WTC11 (cell line): ENCODE measurements around the gene MAMLD1. TPM values are rescaled to one million over a fixed set of nuclear protein-coding genes. Genes with fewer than 3 reads are reported as not detected.

ENCODE experiments used
- ATAC-seq: fragments of 200-7000 bp; cut with Tn5 transposase; 2 replicates; pipeline ENCODE4 v1.10.0; 2021; ENCODE audit warnings: mild to moderate bottlenecking, moderate library complexity
- CTCF ChIA-PET: fragments of 300-600 bp; sonication (Branson Sonifier 250); formaldehyde crosslinking; loops from one replicate; lab custom pipeline; 2021; ENCODE audit warnings: antibody characterized with exemption; lab: Charles Lee
- POLR2A ChIA-PET: fragments of 350-600 bp; sonication (Branson Sonifier 250); formaldehyde crosslinking; loops from one replicate; lab custom pipeline; 2021; ENCODE audit warnings: antibody characterized with exemption; lab: Charles Lee
- DNase-seq: peaks from one replicate; pipeline ENCODE4 v3.0.0; 2021; ENCODE audit warnings: low spot score
- H3K27ac Mint-ChIP-seq: 2 replicates; pipeline ENCODE4 v1.8.0; 2021; ENCODE audit warnings: mixed read lengths
- H3K27me3 Mint-ChIP-seq: 2 replicates; pipeline ENCODE4 v1.8.0; 2021; ENCODE audit warnings: low read depth, mild to moderate bottlenecking, moderate library complexity, mixed read lengths
- H3K36me3 Mint-ChIP-seq: 2 replicates; pipeline ENCODE4 v1.8.0; 2021; ENCODE audit warnings: mixed read lengths
- H3K4me1 Mint-ChIP-seq: 2 replicates; pipeline ENCODE4 v1.8.0; 2022; ENCODE audit warnings: mixed read lengths
- H3K4me3 Mint-ChIP-seq: 2 replicates; pipeline ENCODE4 v1.8.0; 2021; ENCODE audit warnings: mild to moderate bottlenecking, moderate library complexity, mixed read lengths
- H3K9me3 Mint-ChIP-seq: 2 replicates; pipeline ENCODE4 v1.8.0; 2021; ENCODE audit warnings: mixed read lengths
- ARID4B ChIP-seq: sonication (generic); formaldehyde crosslinking; IDR thresholded peaks from 2 replicates; pipeline ENCODE4 v1.8.0; 2023; ENCODE audit warnings: missing genetic modification reagents, mild to moderate bottlenecking, borderline replicate concordance
- CBFB ChIP-seq: sonication (generic); formaldehyde crosslinking; IDR thresholded peaks from 2 replicates; pipeline ENCODE4 v1.8.1; 2022; ENCODE audit warnings: mild to moderate bottlenecking, low read depth, missing genetic modification reagents
- CDX4 ChIP-seq: fragments of 250-450 bp; sonication (Bioruptor Pico); IDR thresholded peaks from 2 replicates; pipeline ENCODE4 v1.9.0; 2021; ENCODE audit warnings: moderate library complexity, mild to moderate bottlenecking, inconsistent platforms, borderline replicate concordance
- E2F1 ChIP-seq: sonication (generic); formaldehyde crosslinking; IDR thresholded peaks from 2 replicates; pipeline ENCODE4 v1.8.0; 2022; ENCODE audit warnings: mild to moderate bottlenecking, missing genetic modification reagents
- EMX1 ChIP-seq: fragments of 250-450 bp; sonication (Bioruptor Pico); IDR thresholded peaks from 2 replicates; pipeline ENCODE4 v1.8.0; 2021; ENCODE audit warnings: mild to moderate bottlenecking
- FOXP1 ChIP-seq: sonication (generic); formaldehyde crosslinking; IDR thresholded peaks from 2 replicates; pipeline ENCODE4 v1.8.0; 2022; ENCODE audit warnings: missing genetic modification reagents, mild to moderate bottlenecking, moderate library complexity, borderline replicate concordance
- IRF2 ChIP-seq: sonication (generic); formaldehyde crosslinking; IDR thresholded peaks from 2 replicates; pipeline ENCODE4 v1.8.0; 2022; ENCODE audit warnings: low read depth, missing genetic modification reagents, borderline replicate concordance
- JAZF1 ChIP-seq: fragments of 250-450 bp; sonication (Bioruptor Pico); IDR thresholded peaks from 2 replicates; pipeline ENCODE4 v1.9.0; 2021; ENCODE audit warnings: moderate library complexity, mild to moderate bottlenecking, inconsistent platforms
- MXD4 ChIP-seq: fragments of 250-450 bp; sonication (Bioruptor Pico); IDR thresholded peaks from 2 replicates; pipeline ENCODE4 v1.8.0; 2021; ENCODE audit warnings: mild to moderate bottlenecking, moderate library complexity, borderline replicate concordance
- MYBL2 ChIP-seq: sonication (generic); formaldehyde crosslinking; IDR thresholded peaks from 2 replicates; pipeline ENCODE4 v1.8.1; 2023; ENCODE audit warnings: mild to moderate bottlenecking, moderate library complexity, missing genetic modification reagents
- NFYB ChIP-seq: sonication (generic); formaldehyde crosslinking; conservative IDR thresholded peaks from 2 replicates; pipeline ENCODE4 v1.8.0; 2022; ENCODE audit warnings: low read depth, missing genetic modification reagents
- NR3C1 ChIP-seq: sonication (generic); formaldehyde crosslinking; conservative IDR thresholded peaks from 2 replicates; pipeline ENCODE4 v1.8.1; 2023; ENCODE audit warnings: low read depth, mild to moderate bottlenecking, missing genetic modification reagents
- RELA ChIP-seq: sonication (generic); formaldehyde crosslinking; IDR thresholded peaks from 2 replicates; pipeline ENCODE4 v1.8.1; 2022; ENCODE audit warnings: missing genetic modification reagents, mild to moderate bottlenecking, borderline replicate concordance
- USF1 ChIP-seq: sonication (generic); formaldehyde crosslinking; IDR thresholded peaks from 2 replicates; pipeline ENCODE4 v1.8.0; 2022; ENCODE audit warnings: mild to moderate bottlenecking, missing genetic modification reagents
- ZNF138 ChIP-seq: sonication (generic); formaldehyde crosslinking; conservative IDR thresholded peaks from 2 replicates; pipeline ENCODE4 v1.8.1; 2022; ENCODE audit warnings: mild to moderate bottlenecking, moderate library complexity, missing genetic modification reagents
- ZNF219 ChIP-seq: sonication (generic); formaldehyde crosslinking; IDR thresholded peaks from 2 replicates; pipeline ENCODE4 v1.8.0; 2023; ENCODE audit warnings: missing genetic modification reagents, mild to moderate bottlenecking, borderline replicate concordance
- ZNF317 ChIP-seq: sonication (generic); formaldehyde crosslinking; IDR thresholded peaks from 2 replicates; pipeline ENCODE4 v1.8.1; 2023; ENCODE audit warnings: low read depth, mild to moderate bottlenecking, moderate library complexity, missing genetic modification reagents, borderline replicate concordance
- ZNF425 ChIP-seq: fragments of 250-450 bp; sonication (Bioruptor Pico); conservative IDR thresholded peaks from 2 replicates; pipeline ENCODE4 v1.9.0; 2021; ENCODE audit warnings: mild to moderate bottlenecking
- total RNA-seq: library from RNA; stranded (reverse); gene quantifications from 3 replicates; pipeline ENCODE4 v1.2.3, GENCODE V29; 2021
- TF ChIP-seq, protein P1 (sequence below): sonication (generic); formaldehyde crosslinking; IDR thresholded peaks from 2 replicates; pipeline ENCODE4 v1.8.0; 2022; ENCODE audit warnings: mild to moderate bottlenecking, missing genetic modification reagents
- TF ChIP-seq, protein P2 (sequence below): fragments of 250-450 bp; sonication (Bioruptor Pico); IDR thresholded peaks from 2 replicates; pipeline ENCODE4 v1.8.0; 2021; ENCODE audit warnings: mild to moderate bottlenecking
- TF ChIP-seq, protein P3 (sequence below): fragments of 250-450 bp; sonication (Bioruptor Pico); IDR thresholded peaks from 2 replicates; pipeline ENCODE4 v1.9.0; 2021; ENCODE audit warnings: mild to moderate bottlenecking

MAMLD1 gene
- total RNA-seq, 1 experiment from 2014 or later: 0.35 TPM

DNA sequence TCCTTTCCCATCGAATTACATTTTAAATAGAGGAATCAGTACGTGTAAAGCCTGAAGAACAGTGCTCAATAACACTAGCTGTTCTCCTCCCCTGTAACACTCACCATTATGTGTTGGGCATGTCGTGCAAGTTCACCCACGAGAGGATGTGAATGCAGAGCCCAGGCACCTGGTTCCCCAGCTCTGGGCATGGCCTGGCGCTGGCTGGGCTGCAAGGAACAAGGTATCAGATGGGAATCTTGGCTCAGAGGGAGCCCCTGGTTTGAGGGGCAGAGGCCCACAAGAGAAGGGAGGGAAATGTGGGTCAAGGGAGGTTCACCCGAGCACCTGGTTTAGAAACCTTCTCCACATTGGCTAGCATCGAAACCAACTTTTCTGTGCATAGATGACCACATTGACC, 163.6 kb downstream of the MAMLD1 start:
- Mint-ChIP-seq H3K4me1 (peaks cover 9% of the 10 kb centered on the region), H3K4me3 (no peak overlapping the region), H3K27ac (no peak overlapping the region), H3K27me3 (no peaks in the 10 kb centered on the region), H3K9me3 (peaks cover 6% of the 10 kb centered on the region; the same call in 1 of the 2 replicates), H3K36me3 (no peaks in the 10 kb centered on the region)
- TF ChIP-seq E2F1 (CRISPR knock-in tag) (no peak), CBFB (CRISPR knock-in tag) (no peak)
- ChIA-PET POLR2A (no interaction called here), CTCF (no interaction called here)
- ATAC-seq (no peak), DNase-seq (no peak)

GRCh38 chrX:150527108-150527507, 164.0 kb downstream of the MAMLD1 start:
- Mint-ChIP-seq H3K36me3 (no peaks in the 10 kb centered on the region), H3K4me1 (peaks cover 9% of the 10 kb centered on the region), H3K27ac (no peak overlapping the region), H3K9me3 (peaks cover 6% of the 10 kb centered on the region; the same call in 1 of the 2 replicates), H3K4me3 (no peak overlapping the region), H3K27me3 (no peaks in the 10 kb centered on the region)
- POLR2A ChIA-PET: no interaction called here
- ATAC-seq (no peak), DNase-seq (no peak)
- CTCF ChIA-PET: no interaction called here
- no peak for TF ChIP-seq MXD4 (CRISPR knock-in tag)
- TF ChIP-seq CBFB (CRISPR knock-in tag): no peak
- no peak for TF ChIP-seq NR3C1 (CRISPR knock-in tag)
- TF ChIP-seq RELA (CRISPR knock-in tag): no peak
- TF ChIP-seq, protein P1, sequence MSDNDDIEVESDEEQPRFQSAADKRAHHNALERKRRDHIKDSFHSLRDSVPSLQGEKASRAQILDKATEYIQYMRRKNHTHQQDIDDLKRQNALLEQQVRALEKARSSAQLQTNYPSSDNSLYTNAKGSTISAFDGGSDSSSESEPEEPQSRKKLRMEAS (CRISPR knock-in tag): no peak
- no peak for TF ChIP-seq JAZF1 (CRISPR knock-in tag)
- no peak for TF ChIP-seq FOXP1
- no peak for TF ChIP-seq NFYB (CRISPR knock-in tag)
- TF ChIP-seq ZNF317 (CRISPR knock-in tag): no peak
- TF ChIP-seq ZNF425 (CRISPR knock-in tag): no peak
- no peak for TF ChIP-seq CDX4 (CRISPR knock-in tag)
- no peak for TF ChIP-seq ZNF138
- no peak for TF ChIP-seq ARID4B (CRISPR knock-in tag)
- TF ChIP-seq IRF2 (CRISPR knock-in tag): no peak
- TF ChIP-seq, protein P2, sequence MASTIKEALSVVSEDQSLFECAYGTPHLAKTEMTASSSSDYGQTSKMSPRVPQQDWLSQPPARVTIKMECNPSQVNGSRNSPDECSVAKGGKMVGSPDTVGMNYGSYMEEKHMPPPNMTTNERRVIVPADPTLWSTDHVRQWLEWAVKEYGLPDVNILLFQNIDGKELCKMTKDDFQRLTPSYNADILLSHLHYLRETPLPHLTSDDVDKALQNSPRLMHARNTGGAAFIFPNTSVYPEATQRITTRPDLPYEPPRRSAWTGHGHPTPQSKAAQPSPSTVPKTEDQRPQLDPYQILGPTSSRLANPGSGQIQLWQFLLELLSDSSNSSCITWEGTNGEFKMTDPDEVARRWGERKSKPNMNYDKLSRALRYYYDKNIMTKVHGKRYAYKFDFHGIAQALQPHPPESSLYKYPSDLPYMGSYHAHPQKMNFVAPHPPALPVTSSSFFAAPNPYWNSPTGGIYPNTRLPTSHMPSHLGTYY (CRISPR knock-in tag): no peak
- TF ChIP-seq, protein P3, sequence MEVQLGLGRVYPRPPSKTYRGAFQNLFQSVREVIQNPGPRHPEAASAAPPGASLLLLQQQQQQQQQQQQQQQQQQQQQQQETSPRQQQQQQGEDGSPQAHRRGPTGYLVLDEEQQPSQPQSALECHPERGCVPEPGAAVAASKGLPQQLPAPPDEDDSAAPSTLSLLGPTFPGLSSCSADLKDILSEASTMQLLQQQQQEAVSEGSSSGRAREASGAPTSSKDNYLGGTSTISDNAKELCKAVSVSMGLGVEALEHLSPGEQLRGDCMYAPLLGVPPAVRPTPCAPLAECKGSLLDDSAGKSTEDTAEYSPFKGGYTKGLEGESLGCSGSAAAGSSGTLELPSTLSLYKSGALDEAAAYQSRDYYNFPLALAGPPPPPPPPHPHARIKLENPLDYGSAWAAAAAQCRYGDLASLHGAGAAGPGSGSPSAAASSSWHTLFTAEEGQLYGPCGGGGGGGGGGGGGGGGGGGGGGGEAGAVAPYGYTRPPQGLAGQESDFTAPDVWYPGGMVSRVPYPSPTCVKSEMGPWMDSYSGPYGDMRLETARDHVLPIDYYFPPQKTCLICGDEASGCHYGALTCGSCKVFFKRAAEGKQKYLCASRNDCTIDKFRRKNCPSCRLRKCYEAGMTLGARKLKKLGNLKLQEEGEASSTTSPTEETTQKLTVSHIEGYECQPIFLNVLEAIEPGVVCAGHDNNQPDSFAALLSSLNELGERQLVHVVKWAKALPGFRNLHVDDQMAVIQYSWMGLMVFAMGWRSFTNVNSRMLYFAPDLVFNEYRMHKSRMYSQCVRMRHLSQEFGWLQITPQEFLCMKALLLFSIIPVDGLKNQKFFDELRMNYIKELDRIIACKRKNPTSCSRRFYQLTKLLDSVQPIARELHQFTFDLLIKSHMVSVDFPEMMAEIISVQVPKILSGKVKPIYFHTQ (CRISPR knock-in tag): no peak
- no peak for TF ChIP-seq EMX1 (CRISPR knock-in tag)
- TF ChIP-seq USF1: no peak
- no peak for TF ChIP-seq MYBL2 (CRISPR knock-in tag)
- TF ChIP-seq ZNF219 (CRISPR knock-in tag): no peak
